Adipose tissue (tissue), 3 donors: Measurements from ENCODE around the gene PATJ. TPM values are rescaled to one million over a fixed set of nuclear protein-coding genes. Genes with fewer than 3 reads are reported as not detected.
"Not testable (repeated sequence)": the region's sequence is repeated elsewhere in the genome, so short reads cannot be mapped to it uniquely, and the experiment has no call there.

ENCODE experiments used
- H3K27ac ChIP-seq: one replicate; pipeline ENCODE4 v1.5.1; 2013; ENCODE audit warnings: low read depth, low read length
- WGBS, 3 donors: extraction: QIAGEN DNeasy Blood & Tissue Kit; methylation state at CpG; one replicate each; pipeline ENCODE4 v1.1.7; 2013; 5-methylcytosine and 5-hydroxymethylcytosine counted together
- polyA plus RNA-seq, 3 donors: library from polyadenylated mRNA; stranded (reverse); fragments of 200-250 nt; gene quantifications; one replicate each; pipeline ENCODE4 v1.2.3, GENCODE V29; 2013
- donor health status: healthy with polysubstance abuse.
- donor health status: Bipolar disorder and iron deficiency.
- donor health status: healthy.

Gene PATJ
- polyA plus RNA-seq, 3 donors: 2.6 to 9.8 (median 2.9) TPM

DNA sequence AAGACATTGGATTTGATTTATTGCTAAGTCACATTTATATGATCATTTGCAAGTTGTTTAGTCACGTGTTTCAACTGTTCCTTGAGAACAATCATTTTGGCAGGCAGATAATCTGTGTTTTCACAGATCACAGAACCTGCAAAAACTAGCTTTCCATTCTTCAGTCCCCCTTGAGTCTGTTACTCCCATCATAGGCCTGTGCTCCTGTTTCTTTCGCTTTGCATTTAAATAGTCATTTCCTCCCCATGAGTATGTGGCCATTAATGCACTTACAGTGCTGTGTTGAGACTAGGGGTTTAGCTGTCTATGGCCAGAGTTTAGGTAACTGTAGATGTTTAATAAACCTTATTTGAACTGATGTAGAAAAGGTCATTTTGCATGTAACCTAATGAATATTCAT is 214.5 kb downstream of the PATJ start:
- no peak overlapping the region for H3K27ac ChIP-seq
- 71 to 83% (median 74%) methylated on average over 2 of the region's 2 CpGs for WGBS, 3 donors

DNA sequence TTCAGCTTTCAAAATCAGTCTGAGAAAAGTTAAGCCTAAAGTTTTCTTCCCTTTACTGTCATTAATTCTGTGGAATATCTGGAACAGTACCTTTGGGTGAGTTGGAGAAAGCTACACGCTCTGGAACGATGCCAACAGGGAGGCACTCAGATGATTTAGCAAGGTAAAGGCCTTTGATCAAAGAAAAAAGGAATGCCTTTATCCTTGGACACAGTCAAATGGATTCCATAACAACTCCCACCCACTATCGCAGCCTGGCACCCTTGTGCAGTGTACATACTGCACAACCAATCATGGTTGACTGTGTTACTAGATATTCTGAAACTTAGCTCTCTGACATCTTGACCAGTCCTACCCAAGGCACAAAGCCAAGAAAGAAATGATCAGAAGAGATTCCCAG is 218.7 kb downstream of the PATJ start:
- WGBS, 3 donors: 75 to 91% (median 77%) methylated on average over 3 of the region's 3 CpGs
- H3K27ac ChIP-seq: no peak overlapping the region

DNA sequence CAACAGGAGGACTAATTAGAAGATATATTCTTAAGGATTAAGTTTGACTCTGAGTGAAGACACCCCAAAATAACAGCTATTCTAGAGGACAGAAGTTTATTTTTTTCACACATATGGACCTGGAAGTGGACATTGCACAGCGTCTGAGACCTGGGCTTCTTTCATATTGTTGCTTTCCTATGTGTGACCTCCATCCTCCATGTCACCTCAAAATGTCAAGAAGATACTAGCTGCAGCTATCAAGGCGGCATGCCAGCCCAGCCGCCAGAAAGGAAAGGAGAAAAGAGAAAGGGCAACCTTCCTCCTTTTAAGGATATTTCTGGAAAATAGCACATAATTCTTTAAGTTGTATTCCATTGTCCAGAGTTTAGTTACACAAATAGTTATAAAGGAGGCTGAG is 220.4 kb downstream of the PATJ start:
- WGBS, 3 donors: 90 to 94% (median 93%) methylated on average over 3 of the region's 3 CpGs
- no peak overlapping the region for H3K27ac ChIP-seq

DNA sequence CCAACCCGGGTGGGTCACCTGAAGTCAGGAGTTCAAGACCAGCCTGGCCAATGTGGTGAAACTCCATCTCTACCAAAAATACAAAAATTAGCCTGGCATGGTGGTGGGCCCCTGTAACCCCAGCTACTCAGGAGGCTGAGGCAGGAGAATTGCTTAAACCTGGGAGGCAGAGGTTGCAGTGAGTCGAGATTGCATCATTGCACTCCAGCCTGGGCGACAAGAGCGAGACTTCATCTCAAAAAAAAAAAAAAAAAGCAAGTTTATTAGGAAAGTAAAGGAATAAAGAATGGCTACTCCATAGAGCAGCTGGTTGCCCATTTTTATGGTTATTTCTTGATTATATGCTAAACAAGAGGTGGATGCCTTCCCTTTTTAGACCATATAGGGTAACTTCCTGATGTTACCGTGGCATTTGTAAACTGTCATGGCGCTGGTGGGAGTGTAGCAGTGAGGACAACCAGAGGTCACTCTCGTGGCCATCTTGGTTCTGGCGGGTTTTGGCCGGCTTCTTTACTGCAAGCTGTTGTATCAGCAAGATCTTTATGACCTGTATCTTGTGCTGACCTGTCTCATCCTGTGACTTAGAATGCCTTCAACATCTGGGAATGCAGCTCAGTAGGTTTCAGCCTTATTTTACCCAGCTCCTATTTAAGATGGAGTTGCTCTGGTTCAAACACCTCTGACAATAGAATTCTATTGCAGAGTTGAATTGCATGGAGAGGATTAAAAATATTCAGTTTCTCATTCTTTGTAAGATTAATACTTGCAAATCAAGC is 224.4 kb downstream of the PATJ start:
- WGBS, 3 donors: 86 to 95% (median 94%) methylated on average over 9 of the region's 9 CpGs
- H3K27ac ChIP-seq: not testable (repeated sequence)

DNA sequence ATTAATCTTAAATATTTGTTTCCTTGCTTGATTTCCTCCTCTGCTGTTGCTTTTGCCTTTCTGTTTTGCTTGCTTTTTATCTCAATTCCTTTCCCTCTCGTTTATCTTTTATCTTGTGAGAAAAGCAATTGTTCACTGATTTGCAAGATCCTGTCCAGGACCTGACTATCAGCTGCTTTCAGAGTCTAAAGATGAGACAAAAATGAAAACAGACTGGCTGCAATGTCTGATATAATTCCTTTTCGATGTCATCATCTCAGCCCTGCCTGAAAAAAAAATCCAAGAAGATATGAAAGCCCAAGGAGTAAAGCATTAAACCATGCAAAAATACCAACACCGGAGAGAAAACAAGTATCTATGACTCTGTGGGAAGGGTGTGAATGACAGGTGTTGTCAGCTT is 225.5 kb downstream of the PATJ start:
- WGBS, 3 donors: 44 to 62% (median 49%) methylated on average over 3 of the region's 3 CpGs
- H3K27ac ChIP-seq: no peak overlapping the region

DNA sequence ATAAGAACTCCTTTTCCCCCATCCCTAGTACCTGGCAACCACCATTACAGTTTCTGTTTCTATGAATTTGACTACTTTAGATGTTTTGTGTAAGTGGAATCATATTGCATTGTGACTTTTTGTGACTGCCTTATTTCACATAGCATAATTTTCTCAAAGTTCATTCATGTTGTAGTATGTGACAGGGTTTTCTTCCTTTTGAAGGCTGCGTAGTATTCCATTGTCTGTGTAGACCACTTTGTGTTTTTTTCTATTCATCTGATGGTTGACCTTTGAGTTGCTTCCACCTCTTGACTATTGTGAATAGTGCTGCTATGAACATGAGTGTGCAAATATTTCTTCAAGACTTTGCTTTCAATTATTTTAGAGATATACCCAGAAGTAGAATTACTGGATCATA is 226.6 kb downstream of the PATJ start:
- H3K27ac ChIP-seq: no peak overlapping the region
- whole genome bisulfite sequencing, 3 donors: 97 to 98% (median 97%) methylated on average over 1 of the region's 1 CpG

DNA sequence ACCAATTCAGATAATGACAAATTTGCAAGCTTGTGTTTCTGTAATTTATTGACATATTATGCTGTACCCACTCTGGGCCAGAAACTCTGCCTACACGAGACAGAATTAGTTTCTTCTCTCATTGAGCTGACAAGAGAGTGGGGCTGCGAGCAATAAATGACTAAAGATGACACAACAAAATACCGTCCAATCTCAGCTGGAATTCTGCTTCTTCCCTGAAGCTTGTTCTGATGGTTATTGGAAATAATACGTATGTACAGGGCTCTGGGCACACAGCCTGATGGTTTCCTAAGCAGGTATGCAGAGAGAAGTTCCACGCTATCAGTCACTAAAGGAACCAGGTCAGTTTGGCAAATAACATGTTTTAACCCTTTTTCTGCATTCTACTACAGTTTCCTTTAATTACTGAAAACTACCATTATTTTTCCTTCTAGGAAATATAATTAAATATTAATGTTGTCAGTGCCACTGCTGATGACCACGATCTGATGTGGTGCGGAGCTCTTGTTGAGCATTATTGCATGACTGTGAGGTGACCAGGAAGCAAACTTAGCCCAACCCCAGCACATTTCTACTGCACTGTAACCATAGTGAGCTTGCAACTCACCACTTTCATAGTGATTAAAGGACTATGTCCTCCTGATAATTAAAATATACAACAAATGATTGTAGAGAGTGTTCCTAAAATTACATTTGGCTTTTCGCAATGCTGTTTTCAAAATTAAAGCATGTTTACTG is 231.0 kb downstream of the PATJ start:
- no peak overlapping the region for H3K27ac ChIP-seq
- WGBS, 3 donors: 69 to 82% (median 80%) methylated on average over 8 of the region's 8 CpGs

DNA sequence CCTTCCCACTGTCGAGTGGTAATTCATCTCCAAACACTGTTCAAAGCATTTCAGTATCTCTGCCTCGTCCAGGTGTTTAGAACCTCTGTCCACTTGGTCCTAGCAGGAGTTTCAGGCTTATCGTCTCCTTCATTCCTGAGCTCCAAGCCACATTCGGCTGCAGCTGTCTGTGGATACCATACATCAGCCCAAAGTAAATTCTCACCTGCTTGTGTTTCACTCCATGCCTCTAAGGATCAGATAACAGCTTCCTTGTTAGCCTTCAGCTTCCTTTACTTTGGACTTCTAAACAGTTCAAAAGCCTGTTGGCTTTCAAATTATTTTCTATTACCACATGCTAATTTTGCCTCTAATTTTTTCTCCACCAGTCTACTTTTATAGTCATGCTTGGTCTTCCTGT is 233.4 kb downstream of the PATJ start:
- 73 to 91% (median 86%) methylated on average over 4 of the region's 4 CpGs for WGBS, 3 donors
- no peak overlapping the region for H3K27ac ChIP-seq

DNA sequence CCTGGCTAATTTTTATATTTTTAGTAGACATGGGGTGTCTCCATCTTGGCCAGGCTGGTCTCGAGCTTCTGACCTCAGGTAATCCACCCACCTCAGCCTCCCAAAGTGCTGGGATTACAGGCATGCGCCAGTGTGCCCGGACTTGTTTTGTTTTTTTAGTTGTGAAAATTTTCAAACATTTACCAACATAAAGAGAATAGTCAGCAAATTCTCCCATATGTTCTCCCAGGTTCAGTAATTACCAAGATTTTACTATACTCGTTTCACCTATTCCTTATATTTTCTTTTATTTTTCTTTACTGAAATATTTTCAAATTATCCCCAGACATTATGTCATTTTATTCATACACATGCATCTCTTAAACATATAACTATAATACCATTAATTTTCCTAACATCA is 234.3 kb downstream of the PATJ start:
- H3K27ac ChIP-seq: no peak overlapping the region
- 96 to 98% (median 97%) methylated on average over 4 of the region's 4 CpGs for WGBS, 3 donors

DNA sequence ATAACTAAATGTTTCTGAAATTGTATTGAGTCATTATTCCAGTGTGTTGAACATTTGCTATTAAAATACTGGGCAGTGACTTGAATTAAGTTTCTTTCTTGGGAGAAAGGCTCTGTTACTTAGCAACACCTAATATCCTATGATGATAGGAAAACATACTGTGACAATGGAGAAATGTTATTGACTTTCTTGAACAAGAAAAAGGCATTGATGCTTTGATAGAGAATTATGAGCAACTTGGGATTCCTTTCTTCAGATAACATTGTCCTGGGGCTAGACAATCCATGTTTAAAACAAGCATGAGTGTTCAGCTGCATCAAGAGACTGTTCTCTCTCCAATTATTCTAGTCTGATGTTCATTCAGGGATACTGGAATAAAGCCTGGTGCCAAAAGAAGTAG is 236.5 kb downstream of the PATJ start:
- H3K27ac ChIP-seq: no peak overlapping the region

DNA sequence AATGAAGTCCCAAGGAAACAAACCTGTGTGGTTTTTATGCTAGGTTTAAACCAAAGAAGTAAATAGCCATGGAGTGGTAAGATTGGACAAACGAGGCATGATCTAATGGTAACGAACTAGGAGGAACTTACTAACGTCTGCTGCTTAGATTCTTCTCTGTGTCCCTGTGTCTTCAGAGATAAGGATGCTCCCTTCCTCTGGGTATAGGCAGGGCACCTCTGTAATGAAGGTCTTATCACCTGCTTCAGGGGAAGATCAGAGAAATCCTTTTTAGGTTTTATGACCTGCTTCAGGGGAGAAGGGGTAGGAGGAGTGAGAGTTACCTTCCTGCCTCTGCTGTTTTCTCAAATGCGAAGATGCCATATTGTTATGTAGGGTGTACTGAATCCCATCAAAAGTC is 237.4 kb downstream of the PATJ start:
- 90 to 92% (median 92%) methylated on average over 4 of the region's 4 CpGs for WGBS, 3 donors
- no peak overlapping the region for H3K27ac ChIP-seq

DNA sequence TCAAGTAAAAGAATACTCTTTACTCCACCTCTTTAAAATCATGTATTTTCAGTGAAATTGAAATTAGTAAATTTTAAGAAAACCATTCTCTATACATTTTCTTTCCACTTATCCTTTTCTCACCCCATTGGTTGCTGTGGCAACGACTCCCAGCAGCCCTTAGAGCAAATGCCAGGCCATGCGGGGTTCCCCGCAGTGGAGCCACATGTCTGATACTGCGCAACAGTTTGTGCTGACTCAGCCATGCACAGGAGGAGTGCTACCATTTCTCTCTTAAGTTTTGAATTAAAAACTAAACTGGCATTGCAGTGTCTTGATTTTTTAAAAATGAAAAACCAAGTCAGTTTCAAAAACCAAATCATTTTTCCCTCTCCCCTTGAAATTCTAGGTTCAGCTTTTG is 238.3 kb downstream of the PATJ start:
- WGBS, 3 donors: 67 to 84% (median 75%) methylated on average over 4 of the region's 4 CpGs
- no peak overlapping the region for H3K27ac ChIP-seq

DNA sequence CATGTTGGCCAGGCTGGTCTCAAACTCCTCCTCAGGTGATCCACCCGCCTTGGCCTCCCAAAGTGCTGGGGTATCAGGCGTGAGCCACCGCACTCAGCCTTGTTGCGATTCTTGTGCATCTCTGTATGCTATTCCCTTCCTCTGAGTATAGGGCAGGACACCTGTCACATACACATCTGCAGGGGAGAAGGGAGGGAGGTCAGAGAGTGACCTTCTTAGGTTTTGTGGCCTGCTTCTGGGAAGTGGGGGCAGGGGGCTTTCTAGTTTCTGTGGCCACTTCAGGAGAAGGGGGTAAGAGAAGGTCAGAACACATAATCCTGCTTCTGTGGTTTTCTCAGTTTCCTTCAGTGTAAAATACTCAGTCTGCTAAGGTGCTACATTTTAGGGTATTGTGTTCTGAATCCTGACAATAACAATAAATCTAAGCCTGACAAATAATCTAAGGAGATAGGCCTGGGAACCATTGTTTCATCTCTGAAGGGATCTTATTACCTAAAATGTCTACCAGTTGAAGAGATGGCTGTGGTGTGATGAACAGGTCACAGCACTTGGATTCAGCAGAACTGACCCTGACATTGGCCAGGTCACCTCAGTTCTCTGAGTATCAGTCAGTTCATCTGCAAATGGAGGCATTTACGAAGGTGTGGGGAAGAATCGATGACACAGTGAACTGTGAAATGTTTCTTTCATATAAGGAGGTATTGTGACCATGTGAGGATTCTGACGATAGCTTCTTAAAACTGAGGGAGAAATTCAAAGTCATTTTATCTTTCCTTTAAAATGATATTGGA is 239.8 kb downstream of the PATJ start:
- WGBS, 3 donors: 95 to 97% (median 96%) methylated on average over 7 of the region's 7 CpGs
- no peak overlapping the region for H3K27ac ChIP-seq

DNA sequence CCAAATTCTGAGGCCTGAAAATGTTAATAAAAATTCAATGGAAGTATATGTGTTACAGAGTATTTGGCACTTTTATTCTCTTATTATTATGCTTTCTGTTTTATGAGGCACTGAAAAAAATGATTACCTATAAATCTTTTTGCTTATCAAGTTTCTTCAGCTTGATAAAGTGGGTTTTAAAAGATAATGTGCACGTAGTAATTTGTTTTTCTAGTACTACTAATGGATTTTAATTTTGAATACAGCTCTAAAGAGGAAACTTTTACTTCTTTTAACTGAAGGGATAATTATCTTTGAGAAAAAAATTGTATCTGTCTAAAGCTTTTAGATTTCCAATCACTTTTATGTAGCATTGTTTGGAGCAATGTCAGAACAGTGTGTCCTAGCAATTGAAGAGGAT is 241.0 kb downstream of the PATJ start:
- WGBS, 3 donors: 5 to 68% (median 65%) methylated on average over 1 of the region's 1 CpG
- H3K27ac ChIP-seq: no peak overlapping the region

DNA sequence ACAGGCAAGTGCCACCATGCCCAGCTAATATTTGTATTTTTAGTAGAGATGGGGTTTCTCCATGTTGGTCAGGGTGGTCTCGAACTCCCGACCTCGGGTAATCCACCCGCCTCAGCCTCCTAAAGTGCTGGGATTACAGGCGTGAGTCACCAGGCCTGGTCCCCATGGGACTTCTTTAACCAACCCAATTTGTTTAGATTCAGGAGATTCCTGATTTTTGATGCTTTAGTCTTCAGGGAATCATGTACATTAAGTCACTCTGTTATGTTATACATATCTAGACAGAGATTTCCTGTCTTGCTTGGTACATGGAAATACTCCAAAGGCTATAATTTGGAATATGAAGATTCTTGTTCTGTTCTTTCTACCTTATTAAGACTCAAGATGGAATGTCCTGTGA is 250.0 kb downstream of the PATJ start:
- WGBS, 3 donors: 96 to 97% (median 96%) methylated on average over 5 of the region's 5 CpGs
- H3K27ac ChIP-seq: no peak overlapping the region

DNA sequence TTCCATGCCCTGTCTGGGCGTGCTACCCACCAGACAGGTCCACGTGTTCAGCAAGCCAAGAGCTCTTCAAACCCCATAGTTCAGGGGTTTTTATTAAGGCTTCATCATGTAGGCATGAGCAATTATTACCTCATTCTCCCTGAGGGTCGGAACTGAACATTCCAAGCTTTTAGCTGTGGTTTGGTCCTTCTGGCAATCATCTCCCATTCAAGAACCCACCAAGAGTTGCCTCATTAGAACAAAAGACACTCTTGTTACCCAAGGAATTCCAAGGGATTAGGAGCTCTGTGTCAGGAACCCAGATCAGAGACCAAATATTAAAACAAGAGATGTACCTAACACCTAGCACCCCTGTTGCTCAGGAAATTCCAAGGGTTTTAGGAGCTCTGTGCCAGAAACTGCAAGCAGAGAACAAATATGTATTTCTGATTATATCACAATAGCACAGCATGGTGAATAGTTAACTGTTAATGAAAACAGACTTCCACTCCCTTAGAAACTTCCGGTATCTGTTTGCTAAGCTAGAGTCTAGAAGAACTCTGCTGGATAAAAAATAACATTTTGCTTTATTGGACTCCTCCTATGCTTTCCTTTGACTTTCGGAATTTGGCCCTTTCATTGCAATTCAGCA is 251.2 kb downstream of the PATJ start:
- no peak overlapping the region for H3K27ac ChIP-seq
- 75 to 85% (median 78%) methylated on average over 5 of the region's 5 CpGs for WGBS, 3 donors

DNA sequence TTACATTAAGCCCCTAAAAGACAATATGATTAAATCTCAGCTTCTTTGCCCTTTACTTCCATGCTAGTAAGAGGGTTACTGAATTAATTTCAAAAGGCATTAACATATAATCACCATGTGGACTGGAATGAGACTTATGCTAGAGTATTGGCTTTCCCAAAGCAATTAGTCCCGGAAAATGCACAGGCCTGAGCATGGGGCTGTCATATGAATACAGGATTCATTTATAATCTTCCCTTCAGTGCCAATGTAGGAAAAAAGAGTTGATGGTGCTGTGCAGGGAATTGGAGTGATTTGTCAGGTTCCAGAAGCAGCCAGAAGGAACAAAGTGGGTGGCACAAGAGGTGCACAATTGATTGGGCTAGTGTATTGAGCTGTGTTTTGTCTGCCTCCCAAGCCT is 253.4 kb downstream of the PATJ start:
- WGBS, 3 donors: 89 to 97% (median 97%) methylated on average over 1 of the region's 1 CpG

DNA sequence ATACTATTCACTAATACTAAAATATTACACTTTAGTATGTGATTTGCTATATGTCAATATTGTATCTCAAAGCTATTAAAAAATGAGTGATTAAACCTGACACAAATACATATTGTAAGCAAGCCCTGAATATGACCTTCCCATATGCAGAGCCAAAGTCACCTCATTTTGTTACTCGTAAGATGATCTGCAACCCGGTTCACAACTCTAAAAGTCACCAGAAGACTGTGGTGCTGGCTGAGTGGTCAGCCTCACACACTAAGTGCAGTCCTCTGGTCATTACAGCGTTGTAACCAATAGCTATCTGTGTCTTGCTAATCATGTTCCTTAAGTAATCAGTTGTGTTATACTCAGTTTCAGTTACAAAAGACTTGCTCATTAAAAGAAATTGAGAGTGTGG is 254.8 kb downstream of the PATJ start:
- WGBS, 3 donors: 91 to 95% (median 91%) methylated on average over 3 of the region's 3 CpGs
- no peak overlapping the region for H3K27ac ChIP-seq

More for the DNA sequence above, 253.4 kb downstream of the PATJ start:
- no peak overlapping the region for H3K27ac ChIP-seq

DNA sequence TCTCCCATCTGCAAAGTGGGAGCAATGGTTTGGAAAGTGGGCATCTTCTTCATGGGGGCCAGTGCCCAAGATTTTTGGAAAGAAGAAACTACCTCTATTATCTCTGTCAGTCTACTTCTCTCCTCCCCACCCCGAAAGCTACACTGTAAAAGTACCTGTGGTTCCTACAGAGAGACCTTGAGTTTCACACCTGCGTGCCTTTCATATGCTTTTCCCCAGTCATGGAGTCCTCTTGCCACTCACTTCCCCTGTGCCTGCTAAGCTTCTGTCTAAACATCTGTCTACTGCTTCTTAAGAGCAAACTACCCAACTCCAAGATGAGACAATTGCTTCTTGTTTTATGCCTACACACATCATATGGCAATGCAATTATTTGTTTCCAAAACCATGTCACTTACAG is 261.5 kb downstream of the PATJ start:
- 91 to 95% (median 92%) methylated on average over 2 of the region's 2 CpGs for WGBS, 3 donors
- no peak overlapping the region for H3K27ac ChIP-seq
